Activated CD4-positive, alpha-beta T cell treated with anti-CD3 and anti-CD28 coated beads for 1 hour (primary cell): Measurements from ENCODE around the gene PHKA2.

Source experiments
- DNase-seq: peaks from one replicate; pipeline ENCODE4 v3.0.0-alpha.2; 2020

PHKA2 gene

GRCh38 chrX:18924507-18925088 lies 59.3 kb downstream of the PHKA2 start:
- no peak for DNase-seq

GRCh38 chrX:18920566-18920965 lies 63.3 kb downstream of the PHKA2 start:
- DNase-seq, result no peak

GRCh38 chrX:18920079-18920478 lies 63.8 kb downstream of the PHKA2 start:
- DNase-seq, result no peak

DNA sequence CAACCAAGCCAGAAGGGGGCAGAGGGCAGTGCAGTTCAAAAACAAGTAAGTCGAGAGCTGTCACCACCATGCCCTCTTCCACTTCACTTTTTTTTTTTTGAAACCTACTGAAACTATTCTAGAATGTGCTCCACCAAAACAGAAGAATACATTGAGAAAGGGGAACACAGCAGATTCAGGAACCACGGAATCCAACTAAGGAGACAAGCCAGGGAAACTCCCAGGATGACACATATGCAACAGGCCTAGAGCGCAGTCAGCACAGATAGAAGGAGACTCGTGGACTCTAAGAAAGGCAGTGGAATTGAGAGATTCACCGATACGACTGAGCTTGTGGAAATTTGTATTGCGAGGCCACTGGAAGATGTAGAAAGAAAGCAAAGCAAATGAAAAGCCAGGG lies 66.1 kb downstream of the PHKA2 start:
- DNase-seq, result no peak

- no peak for DNase-seq
Measured at GRCh38 chrX:18906286-18906685, 77.6 kb downstream of the PHKA2 start.

- DNase-seq, result no peak
Measured at GRCh38 chrX:18900401-18900976, 83.4 kb downstream of the PHKA2 start.

GRCh38 chrX:18899796-18900380 lies 84.0 kb downstream of the PHKA2 start:
- no peak for DNase-seq

- no peak for DNase-seq
Measured at GRCh38 chrX:18898492-18898891, 85.4 kb downstream of the PHKA2 start.

GRCh38 chrX:18898091-18898490 lies 85.8 kb downstream of the PHKA2 start:
- DNase-seq, result no peak

DNA sequence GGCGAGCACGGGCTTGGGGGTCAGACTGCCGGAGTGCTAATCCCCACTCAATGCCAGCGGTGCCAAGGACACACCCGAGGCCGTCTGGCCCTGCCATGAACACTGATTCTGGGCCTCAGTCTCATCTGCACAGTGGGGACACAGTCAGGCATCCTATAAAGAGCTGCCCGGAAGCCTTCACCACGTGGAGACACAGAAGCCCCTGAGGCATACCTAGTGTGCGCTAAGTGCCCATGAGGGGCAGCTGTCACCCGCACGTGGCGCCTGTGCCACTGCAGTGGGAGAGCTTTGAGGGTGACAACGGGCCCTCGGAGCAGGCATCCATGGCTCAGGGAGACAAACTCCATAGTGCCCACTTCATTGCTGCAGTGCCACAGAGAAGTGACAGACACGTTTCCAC lies 86.3 kb downstream of the PHKA2 start:
- DNase-seq, result no peak

DNA sequence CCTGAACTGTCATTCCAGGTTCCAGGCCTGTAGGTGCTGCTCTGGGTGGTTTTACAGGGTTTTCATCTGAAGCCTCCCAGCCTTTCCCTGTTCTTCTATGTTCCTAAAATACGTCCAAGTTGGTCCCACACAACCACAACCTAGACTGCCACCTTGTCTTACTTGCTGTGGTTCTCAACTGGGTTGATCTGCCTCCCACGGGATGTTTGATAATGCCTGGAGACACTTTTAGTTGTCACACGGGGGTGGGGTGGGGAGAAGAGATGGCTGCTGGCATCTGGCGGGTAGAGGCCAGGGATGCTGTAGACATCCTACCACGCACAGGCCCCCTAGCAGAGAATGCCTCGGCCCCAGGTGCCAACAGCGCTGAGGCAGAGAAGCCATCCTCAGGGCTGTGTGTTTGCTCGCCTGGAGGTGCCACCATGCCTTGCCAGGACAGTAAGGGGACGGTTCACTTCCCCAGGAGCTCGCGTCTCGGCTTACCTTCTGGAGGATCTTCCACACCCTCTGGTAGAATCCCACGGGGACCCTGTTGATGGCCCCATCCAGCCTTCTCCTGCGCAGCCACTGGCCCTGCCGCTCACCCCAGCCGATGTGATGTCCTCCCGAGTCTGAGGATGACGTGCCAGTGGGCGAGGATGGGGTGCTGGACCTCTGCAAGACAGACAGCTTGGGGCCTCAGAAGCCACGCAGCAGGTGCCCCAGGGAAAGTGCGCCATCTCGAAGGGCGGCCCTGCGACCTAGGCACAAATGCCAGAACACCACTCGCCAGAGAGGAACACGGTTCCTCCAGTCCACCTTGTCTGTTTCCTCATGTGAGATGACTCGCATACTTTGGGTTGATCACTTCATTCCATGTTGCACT lies 87.0 kb downstream of the PHKA2 start:
- DNase-seq, result no peak

DNA sequence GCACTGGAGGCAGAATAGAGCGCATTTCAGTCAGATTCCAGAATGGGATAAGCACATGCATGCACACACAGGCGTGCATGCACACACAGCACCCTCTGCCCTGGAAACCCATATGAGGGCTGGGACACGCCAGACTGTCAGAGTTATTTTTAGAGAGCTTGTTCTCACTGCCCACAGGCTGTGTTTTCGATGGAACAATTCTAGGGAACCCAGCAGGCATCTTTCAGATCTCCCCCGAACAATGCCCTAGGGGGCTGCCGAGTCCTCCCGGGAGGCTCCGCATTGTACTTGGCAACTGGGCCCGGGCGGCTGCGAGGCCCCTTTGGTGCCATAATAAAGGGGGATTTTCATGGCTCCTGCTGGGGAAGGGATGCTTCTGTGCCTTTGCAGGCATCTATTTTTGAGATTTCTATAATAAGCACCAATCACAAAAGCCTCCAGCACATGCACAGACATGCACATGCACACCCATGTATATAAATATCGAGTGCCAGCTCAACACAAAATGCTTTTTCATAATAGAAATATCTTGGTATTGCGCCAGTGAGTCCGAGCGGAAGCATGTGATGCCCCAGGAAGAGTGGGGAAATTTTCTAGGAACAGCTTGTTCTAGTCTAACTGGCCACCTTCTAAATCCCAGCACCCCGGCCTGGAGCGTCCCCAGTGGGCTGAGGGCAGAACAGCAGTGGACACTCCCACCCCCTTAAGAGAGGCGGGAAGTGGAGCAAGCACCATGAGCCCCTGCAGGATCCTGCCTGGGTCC lies 88.5 kb downstream of the PHKA2 start:
- DNase-seq, result no peak

DNA sequence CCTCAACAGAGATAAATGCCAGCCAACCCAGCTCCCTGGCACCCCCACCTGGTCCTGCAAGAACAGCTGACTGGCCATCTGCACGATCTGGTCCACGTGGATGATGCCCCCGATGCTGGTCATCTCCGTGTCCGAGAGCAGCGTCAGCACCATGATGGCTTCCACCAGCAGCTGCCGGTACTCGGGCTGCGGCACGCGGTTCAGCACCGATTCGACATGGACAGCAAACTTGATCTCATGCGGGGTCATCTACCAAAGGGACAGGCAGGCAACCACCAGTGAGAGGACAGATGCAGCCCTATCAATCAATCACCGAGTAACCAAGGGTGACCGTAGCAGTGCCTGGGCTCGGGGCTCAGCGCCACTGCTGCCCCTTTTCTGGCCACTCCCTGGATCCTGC lies 89.8 kb downstream of the PHKA2 start:
- no peak for DNase-seq

DNA sequence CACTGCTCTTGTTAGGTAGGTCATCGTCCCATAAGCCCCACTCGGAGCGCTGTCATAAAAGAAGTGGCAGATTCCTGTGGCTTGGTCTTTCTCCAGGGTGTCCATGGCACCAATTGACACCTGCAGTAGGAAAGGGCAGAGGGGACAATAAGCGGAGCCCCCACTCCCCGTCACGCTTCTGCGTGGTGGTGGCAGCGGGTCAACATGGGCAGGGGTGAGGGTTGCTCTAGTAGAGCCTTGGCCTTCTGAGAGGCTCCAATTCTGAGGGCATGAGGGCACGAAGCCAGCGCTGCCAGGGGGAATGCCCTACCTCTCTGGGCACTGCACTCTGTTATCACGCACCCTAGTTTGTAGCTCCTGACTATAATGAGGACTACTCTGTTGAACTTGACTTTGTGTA lies 90.4 kb downstream of the PHKA2 start:
- no peak for DNase-seq

DNA sequence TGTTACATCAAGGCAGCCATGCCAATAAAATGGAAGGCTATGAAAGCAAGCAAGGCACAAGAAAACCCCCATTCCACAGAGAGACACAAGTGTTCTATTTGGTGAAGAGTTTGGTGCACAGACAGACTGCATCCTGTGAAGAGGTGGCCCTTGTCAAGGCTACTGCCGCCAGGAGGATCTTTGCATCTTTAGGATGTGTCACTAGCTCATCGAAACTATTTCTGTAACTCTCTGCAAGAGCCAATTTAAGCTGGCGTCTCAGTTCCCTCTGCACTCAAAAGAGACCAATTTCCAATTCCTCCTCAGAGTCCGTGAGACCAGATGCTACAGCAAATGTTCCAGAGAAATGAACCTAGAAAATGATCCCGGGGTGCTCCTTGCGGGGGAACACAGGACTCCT lies 91.0 kb downstream of the PHKA2 start:
- no peak for DNase-seq

GRCh38 chrX:18891548-18891945 lies 92.4 kb downstream of the PHKA2 start:
- DNase-seq, result no peak

DNA sequence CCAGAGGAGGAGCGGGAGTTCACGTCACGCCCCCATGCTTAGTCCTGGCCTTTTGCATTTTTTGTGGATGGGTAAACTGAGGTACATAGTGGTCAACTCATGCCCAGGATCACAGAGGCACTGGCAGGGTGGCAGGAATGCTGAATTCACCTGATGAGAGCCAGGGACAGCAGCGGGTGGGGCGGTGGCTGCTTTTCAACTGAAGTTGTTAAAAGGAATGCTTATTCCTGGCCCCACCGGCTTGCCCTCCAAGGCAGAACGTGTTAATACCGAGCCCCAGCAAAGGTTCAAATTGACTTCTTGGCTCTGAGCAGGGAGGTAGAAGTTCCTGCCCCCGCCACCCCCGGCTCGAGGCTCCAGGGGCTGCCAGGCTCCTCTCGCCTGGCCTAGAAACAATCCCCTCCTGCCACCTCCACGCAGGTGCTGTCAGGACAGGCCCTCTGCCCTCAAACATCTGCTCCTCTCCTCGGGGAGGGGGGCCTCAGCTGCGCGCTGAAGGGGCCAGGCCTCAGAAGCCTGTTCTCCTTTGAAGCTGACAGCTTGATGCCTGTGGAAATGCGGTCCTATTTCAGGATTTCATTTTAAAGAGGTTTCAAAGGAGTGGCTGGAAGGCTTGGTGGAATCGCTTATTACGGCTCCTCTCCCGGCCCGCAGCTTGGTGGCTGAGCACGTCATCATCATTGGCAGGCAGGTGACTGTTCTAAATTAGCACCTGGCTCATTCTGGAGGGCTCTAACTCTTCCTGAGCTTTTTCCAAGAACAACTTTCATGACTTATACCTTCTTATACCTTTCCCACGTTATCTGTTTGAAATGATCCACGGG lies 93.0 kb downstream of the PHKA2 start:
- no peak for DNase-seq

GRCh38 chrX:18890049-18890381 lies 93.9 kb downstream of the PHKA2 start:
- no peak for DNase-seq

DNA sequence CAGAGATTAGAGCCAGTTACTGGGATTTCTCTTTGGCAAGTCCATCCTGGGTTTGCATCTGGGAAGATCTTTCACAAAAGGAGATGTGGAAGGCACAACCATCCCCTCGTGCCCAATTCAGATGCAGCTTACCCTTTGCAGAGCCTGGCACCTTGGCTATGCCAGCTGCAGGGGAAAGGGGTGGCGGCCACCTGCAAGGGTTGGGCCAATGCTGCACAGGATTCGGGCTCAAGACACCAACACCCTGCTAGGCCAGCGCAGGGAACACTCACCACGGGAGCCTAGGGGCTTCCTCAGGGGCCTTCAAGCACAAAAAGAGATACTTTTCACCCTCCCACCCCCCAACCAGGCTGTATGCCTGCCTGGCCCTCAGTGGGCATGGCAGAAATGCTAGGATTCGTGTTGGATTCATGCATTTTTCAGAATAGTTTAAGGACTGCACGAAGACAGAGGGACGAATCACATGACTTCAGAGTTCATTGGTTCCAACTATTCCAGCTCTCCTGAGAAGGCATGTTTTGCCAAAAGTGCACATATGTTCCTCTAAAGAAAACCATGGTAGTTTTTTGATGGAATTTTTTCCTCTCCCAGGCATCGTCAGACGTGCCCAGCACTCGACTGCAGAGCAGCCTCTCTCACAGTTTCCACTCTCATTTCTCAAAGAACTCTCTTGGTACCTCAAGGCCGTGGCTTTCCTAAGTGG lies 94.4 kb downstream of the PHKA2 start:
- no peak for DNase-seq

GRCh38 chrX:18888281-18888680 lies 95.6 kb downstream of the PHKA2 start:
- DNase-seq, result no peak

GRCh38 chrX:18887825-18888212 lies 96.1 kb downstream of the PHKA2 start:
- DNase-seq, result no peak
